Mesenchymal stem cell (in vitro differentiated cells and primary cell): ENCODE data around the gene CASS4. TPM values are rescaled to one million over a fixed set of nuclear protein-coding genes. Genes with fewer than 3 reads are reported as not detected.

Source experiments
- DNase-seq: peaks from one replicate; pipeline ENCODE4 v3.0.0-alpha.2; 2013
- H2AFZ ChIP-seq: one replicate; pipeline ENCODE4 v1.6.1; 2013; ENCODE audit warnings: low read depth, mild to moderate bottlenecking, control low read depth, inconsistent platforms, low read length, moderate library complexity
- H2AK5ac ChIP-seq: 2 replicates; pipeline ENCODE4 v1.6.1; 2013; ENCODE audit warnings: low read length, moderate library complexity, mild to moderate bottlenecking, inconsistent platforms; ENCODE audit not compliant: severe bottlenecking
- H2BK120ac ChIP-seq: one replicate; pipeline ENCODE4 v1.6.1; 2013; ENCODE audit warnings: low read depth, mild to moderate bottlenecking, inconsistent platforms, low read length, moderate library complexity
- H2BK12ac ChIP-seq, 2 experiments: one replicate each; pipeline ENCODE4 v1.6.1; 2013; ENCODE audit warnings: inconsistent platforms in 2 of 2, low read length in 2 of 2, mild to moderate bottlenecking in 2 of 2, moderate library complexity in 2 of 2, control low read depth in 1 of 2
- H2BK15ac ChIP-seq: one replicate; pipeline ENCODE4 v1.6.1; 2013; ENCODE audit warnings: mild to moderate bottlenecking, low read depth, inconsistent platforms; ENCODE audit not compliant: poor library complexity, severe bottlenecking
- H2BK5ac ChIP-seq: 2 replicates; pipeline ENCODE4 v1.6.1; 2013; ENCODE audit warnings: low read depth, mild to moderate bottlenecking, low read length, control low read depth, inconsistent platforms; ENCODE audit not compliant: poor library complexity, severe bottlenecking
- H3K14ac ChIP-seq, 2 experiments: one replicate each; pipeline ENCODE4 v1.6.1; 2013; ENCODE audit warnings: inconsistent platforms in 2 of 2, low read length in 2 of 2, control low read depth in 1 of 2, mild to moderate bottlenecking in 1 of 2, moderate library complexity in 1 of 2
- H3K18ac ChIP-seq, 2 experiments: one replicate each; pipeline ENCODE4 v1.6.1; 2013; ENCODE audit warnings: inconsistent platforms in 2 of 2, low read length in 2 of 2, control low read depth in 1 of 2, low read depth in 1 of 2, mild to moderate bottlenecking in 1 of 2
- H3K23ac ChIP-seq, 2 experiments: one replicate each; pipeline ENCODE4 v1.6.1; 2013; ENCODE audit warnings: inconsistent platforms in 2 of 2, low read length in 2 of 2, mild to moderate bottlenecking in 2 of 2, moderate library complexity in 2 of 2, control low read depth in 1 of 2
- H3K27ac ChIP-seq: 2 replicates; pipeline ENCODE4 v1.5.1; 2013; ENCODE audit warnings: mild to moderate bottlenecking, moderate library complexity, low read length, control low read depth, inconsistent platforms; ENCODE audit not compliant: poor library complexity, severe bottlenecking
- H3K27me3 ChIP-seq, 2 experiments: 2 replicates each; pipeline versions ENCODE4 v1.6.1 to v1.7.0; 2013; ENCODE audit warnings: low read length in 2 of 2, mild to moderate bottlenecking in 2 of 2, moderate library complexity in 2 of 2, control low read depth in 1 of 2, inconsistent platforms in 1 of 2; ENCODE audit not compliant: control insufficient read depth in 1 of 2, insufficient read depth in 1 of 2
- H3K36me3 ChIP-seq, 2 experiments: 2 replicates each; pipeline versions ENCODE4 v1.6.1 to v1.7.0; 2013; ENCODE audit warnings: low read length in 2 of 2, control low read depth in 1 of 2, inconsistent platforms in 1 of 2, low read depth in 1 of 2, mild to moderate bottlenecking in 1 of 2; ENCODE audit not compliant: insufficient read depth in 2 of 2, control insufficient read depth in 1 of 2
- H3K4ac ChIP-seq, 2 experiments: one replicate each; pipeline ENCODE4 v1.6.1; 2013; ENCODE audit warnings: inconsistent platforms in 2 of 2, low read length in 2 of 2, mild to moderate bottlenecking in 2 of 2, moderate library complexity in 2 of 2, control low read depth in 1 of 2, low read depth in 1 of 2
- H3K4me1 ChIP-seq: 2 replicates; pipeline ENCODE4 v1.6.1; 2013; ENCODE audit warnings: low read depth, low read length, control low read depth; ENCODE audit not compliant: control insufficient read depth, insufficient read depth
- H3K4me2 ChIP-seq: 2 replicates; pipeline ENCODE4 v1.6.1; 2013; ENCODE audit warnings: low read length, mild to moderate bottlenecking, inconsistent platforms; ENCODE audit not compliant: poor library complexity, severe bottlenecking
- H3K4me3 ChIP-seq, 2 experiments: 2 replicates each; pipeline versions ENCODE4 v1.5.1 to v1.7.0; 2013; ENCODE audit warnings: low read length in 2 of 2, mild to moderate bottlenecking in 2 of 2, control low read depth in 1 of 2, low read depth in 1 of 2; ENCODE audit not compliant: insufficient read depth in 1 of 2
- H3K79me1 ChIP-seq: replicated peaks from 2 replicates; pipeline ENCODE4 v1.6.1; 2013; ENCODE audit warnings: mild to moderate bottlenecking, control low read depth, low read length, inconsistent platforms; ENCODE audit not compliant: poor library complexity, severe bottlenecking
- H3K9ac ChIP-seq: 2 replicates; pipeline ENCODE4 v1.7.0; 2013; ENCODE audit warnings: mild to moderate bottlenecking, low read length, moderate library complexity
- H3K9me3 ChIP-seq: 2 replicates; pipeline ENCODE4 v1.7.0; 2013; ENCODE audit warnings: mild to moderate bottlenecking, low read length; ENCODE audit not compliant: control insufficient read depth
- H4K8ac ChIP-seq: one replicate; pipeline ENCODE4 v1.6.1; 2013; ENCODE audit warnings: inconsistent platforms, mild to moderate bottlenecking, low read length, moderate library complexity
- H4K91ac ChIP-seq: one replicate; pipeline ENCODE4 v1.6.1; 2013; ENCODE audit warnings: mild to moderate bottlenecking, low read length, inconsistent platforms
- WGBS: methylation state at CpG from one replicate; pipeline ENCODE4 v1.1.7; 2013; ENCODE audit warnings: mixed read lengths; 5-methylcytosine and 5-hydroxymethylcytosine counted together
- small RNA-seq: library from polyadenylated mRNA; stranded (forward); fragments of <200 nt; extraction: miRNeasy Mini kit (QIAGEN cat#:217004); gene quantifications from one replicate; pipeline ENCODE3, GENCODE V24; 2013; ENCODE audit warnings: low read depth

Gene CASS4

GRCh38 chr20:56503916-56504315 is 91.9 kb downstream of the CASS4 start:
- H3K79me1 ChIP-seq, result peaks cover 30% of the 10 kb centered on the region
- H3K27ac ChIP-seq, result no peak overlapping the region
- H2BK12ac ChIP-seq, result no peak overlapping the region
- no peak overlapping the region for H2BK15ac ChIP-seq
- no peak overlapping the region for H3K4ac ChIP-seq
- H3K4me2 ChIP-seq, result no peak overlapping the region
- no peak overlapping the region for H2AK5ac ChIP-seq
- WGBS, result 92% methylated on average over 8 of the region's 8 CpGs
- no peaks in the 10 kb centered on the region for H3K9me3 ChIP-seq
- no peak for DNase-seq
- H3K18ac ChIP-seq, result no peak overlapping the region
- H3K4me1 ChIP-seq, result no peaks in the 10 kb centered on the region
- H3K14ac ChIP-seq, result no peak overlapping the region
- H3K9ac ChIP-seq, result no peak overlapping the region
- H2AFZ ChIP-seq, result no peak overlapping the region
- H2BK120ac ChIP-seq, result no peak overlapping the region
- no peak overlapping the region for H4K91ac ChIP-seq
- no peak overlapping the region for H3K4me3 ChIP-seq
- no peak overlapping the region for H2BK5ac ChIP-seq
- no peak overlapping the region for H3K23ac ChIP-seq
- H4K8ac ChIP-seq, result no peak overlapping the region
- no peaks in the 10 kb centered on the region for H3K27me3 ChIP-seq
- H3K36me3 ChIP-seq, result peaks cover 13 to 37% of the 10 kb centered on the region in 2 experiments

- no peak overlapping the region for H2BK15ac ChIP-seq
- H2AK5ac ChIP-seq, result no peak overlapping the region
- no peak overlapping the region for H3K14ac ChIP-seq
- H3K23ac ChIP-seq, result no peak overlapping the region
- H2BK5ac ChIP-seq, result no peak overlapping the region
- H4K8ac ChIP-seq, result no peak overlapping the region
- peaks cover 13 to 37% of the 10 kb centered on the region in 2 experiments for H3K36me3 ChIP-seq
- 80% methylated on average over 9 of the region's 9 CpGs for WGBS
- no peak overlapping the region for H3K18ac ChIP-seq
- H3K79me1 ChIP-seq, result peaks cover 30% of the 10 kb centered on the region
- no peak overlapping the region for H3K4me3 ChIP-seq
- no peaks in the 10 kb centered on the region for H3K27me3 ChIP-seq
- no peak overlapping the region for H3K27ac ChIP-seq
- DNase-seq, result peak; percentile 6
- no peak overlapping the region for H4K91ac ChIP-seq
- no peaks in the 10 kb centered on the region for H3K9me3 ChIP-seq
- no peak overlapping the region for H2BK120ac ChIP-seq
- no peak overlapping the region for H3K4ac ChIP-seq
- H3K4me2 ChIP-seq, result no peak overlapping the region
- no peak overlapping the region for H2AFZ ChIP-seq
- no peaks in the 10 kb centered on the region for H3K4me1 ChIP-seq
- H3K9ac ChIP-seq, result no peak overlapping the region
- H2BK12ac ChIP-seq, result no peak overlapping the region
Measured at GRCh38 chr20:56504373-56505005, 92.4 kb downstream of the CASS4 start.

- Histone ChIP-seq H2BK5ac (no peak overlapping the region), H2AK5ac (no peak overlapping the region), H4K91ac (no peak overlapping the region), H3K27ac (no peak overlapping the region), H3K18ac (no peak overlapping the region), H3K27me3 (no peaks in the 10 kb centered on the region), H3K4me3 (no peak overlapping the region), H2BK15ac (no peak overlapping the region), H3K36me3 (peaks cover 13 to 33% of the 10 kb centered on the region in 2 experiments), H3K14ac (no peak overlapping the region), H3K4ac (no peak overlapping the region), H4K8ac (no peak overlapping the region), H3K79me1 (peaks cover 29% of the 10 kb centered on the region), H2AFZ (no peak overlapping the region), H3K4me1 (peaks cover 1% of the 10 kb centered on the region), H3K9ac (no peak overlapping the region), H2BK12ac (no peak overlapping the region), H3K23ac (no peak overlapping the region), H3K4me2 (no peak overlapping the region), H3K9me3 (no peaks in the 10 kb centered on the region), H2BK120ac (no peak overlapping the region)
- WGBS, result 56% methylated on average over 3 of the region's 3 CpGs
- DNase-seq, result peak; percentile 18
Measured at GRCh38 chr20:56506103-56506502, 94.0 kb downstream of the CASS4 start.

Small RNAs within 50 kb of the gene (small RNA-seq; reads per million reads assigned to genes)
- gene RPL39P, result not detected
